ENCODE data around the gene TK2.

Gene TK2

DNA sequence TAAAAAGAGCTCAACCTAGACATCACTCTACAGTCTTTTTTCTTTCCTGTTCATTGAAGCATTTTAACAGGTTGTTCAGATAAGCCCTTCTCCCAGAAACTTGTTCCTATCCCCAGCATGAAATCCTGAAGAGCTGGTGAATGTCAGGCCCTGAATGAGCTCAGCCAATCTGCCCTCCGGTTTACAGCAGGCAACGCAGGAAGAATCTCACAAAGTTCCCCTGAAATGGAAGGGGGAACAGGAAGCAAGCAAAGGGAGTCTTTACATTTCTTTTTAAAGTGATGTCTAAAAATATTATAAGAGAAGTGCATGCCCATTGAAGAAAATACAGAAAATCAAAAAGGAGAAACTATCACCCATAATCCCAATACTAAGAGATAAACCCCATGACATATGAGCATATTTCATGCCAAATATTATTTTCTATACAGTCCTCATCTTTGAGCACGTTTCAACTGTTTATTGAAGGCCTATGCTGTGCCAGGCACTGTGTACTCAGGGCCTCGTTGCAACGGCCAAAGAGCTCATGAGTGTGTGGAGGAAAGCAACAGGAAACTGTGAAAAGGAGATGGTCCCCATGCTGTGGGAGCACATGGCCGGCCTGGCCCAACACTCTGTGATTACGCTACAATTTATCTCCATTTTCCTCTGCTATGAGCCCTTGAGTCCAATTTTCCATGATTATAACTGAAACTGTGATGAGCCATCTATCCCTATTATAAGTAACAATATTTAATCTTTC lies 5.7 kb downstream of the TK2 start:
- DNase-seq, result no peak

- DNase-seq, result no peak
These were observed 6.4 kb downstream of the TK2 start for GRCh38 chr16:66543541-66543940.

DNA sequence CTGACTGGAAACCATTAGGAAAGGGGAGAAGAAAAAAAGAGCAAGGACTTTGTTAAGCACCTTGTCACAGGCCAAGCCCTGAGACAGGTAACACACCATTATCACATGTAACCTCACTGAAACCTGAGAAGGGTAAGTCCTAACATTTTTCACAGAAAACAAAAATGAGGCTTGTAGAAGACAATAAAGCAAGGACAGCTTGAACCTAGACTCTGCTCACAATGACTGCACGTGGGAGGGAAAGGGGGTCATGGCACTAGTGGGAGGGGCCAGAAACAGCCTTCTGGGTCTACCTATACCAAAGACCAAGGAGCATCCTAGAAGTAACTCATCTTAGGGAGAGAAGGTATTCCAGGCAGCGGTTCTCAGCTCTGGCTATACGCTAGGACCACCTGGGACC lies 7.5 kb downstream of the TK2 start:
- no peak for DNase-seq

GRCh38 chr16:66541388-66542355 lies 8.2 kb downstream of the TK2 start:
- DNase-seq, result no peak

DNA sequence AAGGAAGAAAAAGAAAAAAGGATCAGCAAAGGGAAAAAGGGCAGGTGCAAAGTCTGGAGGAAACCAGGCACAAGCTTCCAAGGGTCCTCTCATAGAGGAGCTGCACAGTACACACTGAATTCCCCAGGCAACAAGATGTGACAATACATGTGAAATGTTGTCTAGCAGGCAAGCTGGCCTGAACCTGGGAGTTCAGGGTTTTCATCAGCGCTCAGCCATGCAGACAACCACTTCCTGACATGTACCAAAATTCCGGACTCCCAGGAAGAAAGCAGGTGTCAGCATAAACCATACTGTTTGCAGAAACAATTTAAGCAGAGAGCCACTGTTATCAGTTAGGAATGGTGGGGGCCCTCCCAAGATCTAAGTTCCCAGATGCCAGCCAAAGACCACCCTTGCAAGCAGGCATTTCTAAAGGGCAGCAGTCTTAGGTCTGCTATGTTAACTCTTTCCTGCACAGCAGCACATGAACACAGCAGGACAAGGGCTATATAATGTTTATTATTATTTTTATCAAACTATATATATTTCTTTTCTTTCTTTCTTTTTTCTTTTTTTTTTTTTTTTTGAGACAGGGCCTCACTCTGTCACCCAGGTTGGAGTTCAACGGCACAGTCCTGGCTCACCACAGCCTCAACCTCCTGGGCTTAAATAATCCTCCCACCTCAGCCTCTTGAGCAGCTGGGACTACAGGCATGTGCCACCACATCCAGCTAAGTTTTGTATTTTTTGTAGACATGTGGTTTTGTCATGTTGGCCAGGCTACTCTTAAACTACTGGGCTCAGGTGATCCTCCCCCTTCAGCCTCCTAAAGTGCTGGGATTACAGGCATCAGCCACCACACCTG lies 10.1 kb downstream of the TK2 start:
- no peak for DNase-seq

DNA sequence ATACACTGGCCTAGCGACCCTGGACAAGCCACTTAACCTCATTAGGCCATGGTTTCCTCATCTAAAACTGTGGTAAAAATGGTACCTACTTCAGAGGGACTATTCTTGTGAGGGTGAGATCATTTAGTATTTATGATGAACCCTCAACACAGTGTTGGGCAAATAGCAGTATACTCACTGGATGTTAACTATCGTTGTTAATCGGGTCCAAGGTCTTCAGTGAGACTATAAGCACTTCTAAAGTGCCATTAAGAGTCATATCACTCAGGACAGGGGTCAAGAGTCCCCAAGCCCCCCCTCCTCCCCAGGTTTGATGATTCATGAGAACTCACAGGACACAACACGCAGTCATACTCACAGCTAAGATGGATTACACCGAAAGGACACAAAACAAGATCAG lies 11.0 kb downstream of the TK2 start:
- DNase-seq, result no peak

GRCh38 chr16:66537236-66537635 lies 12.7 kb downstream of the TK2 start:
- DNase-seq, result no peak

DNA sequence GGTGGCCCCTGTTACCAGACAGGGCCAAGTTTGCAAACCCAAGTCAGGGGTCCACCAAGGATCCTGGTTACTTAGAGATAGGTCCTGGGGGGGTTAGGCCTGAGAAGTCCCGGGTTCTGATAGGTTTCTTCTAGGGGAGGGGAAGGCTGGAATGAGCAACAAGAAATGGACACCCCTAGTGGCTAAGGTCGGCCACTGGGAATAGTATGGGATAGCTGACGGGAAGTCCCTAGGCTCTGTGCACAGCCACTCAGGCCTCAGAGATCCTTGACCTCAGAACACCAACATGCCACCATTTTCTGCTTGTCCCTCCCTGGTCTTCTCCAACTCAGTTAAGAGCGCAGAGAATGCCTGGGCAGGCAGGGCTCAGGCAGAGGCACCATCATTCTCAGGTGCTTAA lies 13.4 kb downstream of the TK2 start:
- no peak for DNase-seq

DNA sequence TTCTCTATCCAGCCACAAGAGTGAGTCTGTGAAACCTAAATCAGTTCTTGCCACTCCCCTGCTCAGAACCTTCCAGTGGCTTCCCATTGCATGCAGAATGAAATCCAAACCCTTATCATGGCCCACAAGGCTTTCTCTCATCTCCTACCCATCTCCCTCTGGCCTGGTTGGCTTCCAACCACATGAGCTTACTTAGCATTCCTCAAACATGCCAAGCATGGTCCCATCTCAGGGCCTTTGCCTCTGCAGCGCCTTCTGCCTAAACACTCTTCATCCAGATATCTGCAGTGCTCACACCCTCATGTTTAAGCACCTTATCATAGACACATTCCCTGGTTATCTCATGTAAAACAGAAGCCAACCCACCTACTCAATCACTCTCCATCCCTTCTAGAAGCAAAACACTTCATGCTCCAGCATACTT lies 15.5 kb downstream of the TK2 start:
- DNase-seq, result no peak

- no peak for DNase-seq
These were observed 20.4 kb downstream of the TK2 start for GRCh38 chr16:66529475-66529874.

DNA sequence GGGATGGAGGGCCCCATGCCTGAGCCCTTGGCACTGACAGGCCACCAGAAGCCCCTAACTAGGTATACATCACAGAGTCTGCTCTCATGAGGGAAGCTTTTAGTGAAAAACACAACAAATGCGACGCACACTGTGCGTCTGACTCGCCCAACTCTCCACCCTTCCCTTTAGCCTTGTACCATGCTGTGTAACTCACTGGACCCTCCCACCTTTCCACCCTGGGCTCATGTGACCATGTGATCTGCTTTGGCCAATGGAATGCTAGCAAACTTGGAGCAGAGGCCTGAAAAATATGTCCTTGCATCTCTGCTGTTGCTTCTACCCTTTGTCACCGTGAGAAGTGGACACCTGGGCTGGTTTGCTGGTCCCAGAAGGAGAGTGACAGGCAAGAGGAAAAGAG lies 21.6 kb downstream of the TK2 start:
- no peak for DNase-seq

DNA sequence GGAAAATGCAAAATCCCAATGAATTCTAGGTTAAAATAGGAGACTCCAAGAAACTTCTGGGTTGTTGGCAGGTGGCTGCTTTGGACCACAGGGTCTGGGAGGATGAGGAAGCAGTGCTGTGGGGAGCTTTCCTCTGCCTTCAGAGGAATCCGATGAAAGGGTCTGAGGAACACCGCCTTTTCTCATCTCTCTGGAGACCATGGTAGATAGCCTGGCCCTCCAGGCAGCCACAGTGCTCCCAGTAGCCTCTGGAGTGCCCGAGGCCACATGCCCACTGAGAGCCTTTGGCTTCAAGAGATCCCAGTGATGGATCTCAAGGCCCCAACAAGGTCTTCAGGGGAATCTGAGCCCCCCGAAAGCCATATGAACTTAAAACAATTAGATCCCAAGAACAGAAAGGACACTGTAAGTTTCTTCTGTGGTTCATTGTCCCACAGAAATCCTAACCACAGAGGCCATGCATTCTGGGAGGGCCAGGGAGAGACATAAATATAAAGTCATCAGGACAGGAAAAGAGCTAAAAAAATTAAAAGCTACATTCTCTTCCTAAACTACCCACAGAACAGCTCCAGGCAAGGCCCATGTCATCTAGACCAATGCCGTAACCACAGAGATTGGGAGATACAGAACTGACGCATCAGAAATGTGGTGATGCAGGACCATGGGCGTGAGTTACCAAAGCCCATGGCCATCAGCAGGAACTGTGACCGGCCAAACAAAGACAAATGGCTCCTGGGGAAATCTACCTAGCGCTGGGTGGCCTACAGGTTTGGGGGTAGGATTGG lies 24.3 kb downstream of the TK2 start:
- no peak for DNase-seq

GRCh38 chr16:66524601-66525164 lies 25.2 kb downstream of the TK2 start:
- no peak for DNase-seq

GRCh38 chr16:66523861-66524354 lies 26.0 kb downstream of the TK2 start:
- no peak for DNase-seq

DNA sequence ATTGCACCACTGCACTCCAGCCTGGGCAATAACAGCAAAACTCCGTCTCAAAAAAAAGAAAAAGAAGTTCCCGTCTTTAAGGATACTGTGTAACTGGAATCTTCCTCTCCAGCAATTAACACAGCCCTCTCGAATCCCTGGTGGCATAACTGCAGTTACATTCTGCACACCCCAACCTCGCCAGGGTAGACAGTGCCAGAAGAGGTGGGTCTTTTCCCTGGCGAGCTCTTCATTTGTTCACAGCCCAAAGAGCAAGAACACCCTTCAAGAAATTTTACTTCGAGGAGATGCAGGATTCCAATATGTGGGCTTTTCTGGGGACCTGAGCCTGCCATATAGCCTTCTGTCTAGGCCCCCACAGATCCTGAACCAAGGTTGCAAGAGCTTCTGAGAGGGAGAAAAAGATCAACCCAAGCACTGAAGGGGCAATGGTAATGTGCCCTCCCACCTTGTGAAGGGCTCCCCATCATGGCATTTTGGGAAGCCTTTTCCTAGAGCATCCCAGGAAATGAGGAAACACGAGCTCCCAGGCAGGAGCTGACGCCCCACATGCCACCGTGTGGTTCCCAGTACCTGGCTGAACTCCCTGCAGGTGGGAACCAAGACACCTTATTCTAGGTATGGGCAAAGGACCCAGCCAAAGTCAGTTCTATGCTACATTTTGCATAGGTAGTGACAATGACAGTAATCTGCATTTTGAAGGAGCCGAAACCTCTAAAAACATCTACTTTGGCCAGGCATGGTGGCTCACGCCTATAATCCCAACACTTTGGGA lies 26.9 kb downstream of the TK2 start:
- DNase-seq, result no peak

DNA sequence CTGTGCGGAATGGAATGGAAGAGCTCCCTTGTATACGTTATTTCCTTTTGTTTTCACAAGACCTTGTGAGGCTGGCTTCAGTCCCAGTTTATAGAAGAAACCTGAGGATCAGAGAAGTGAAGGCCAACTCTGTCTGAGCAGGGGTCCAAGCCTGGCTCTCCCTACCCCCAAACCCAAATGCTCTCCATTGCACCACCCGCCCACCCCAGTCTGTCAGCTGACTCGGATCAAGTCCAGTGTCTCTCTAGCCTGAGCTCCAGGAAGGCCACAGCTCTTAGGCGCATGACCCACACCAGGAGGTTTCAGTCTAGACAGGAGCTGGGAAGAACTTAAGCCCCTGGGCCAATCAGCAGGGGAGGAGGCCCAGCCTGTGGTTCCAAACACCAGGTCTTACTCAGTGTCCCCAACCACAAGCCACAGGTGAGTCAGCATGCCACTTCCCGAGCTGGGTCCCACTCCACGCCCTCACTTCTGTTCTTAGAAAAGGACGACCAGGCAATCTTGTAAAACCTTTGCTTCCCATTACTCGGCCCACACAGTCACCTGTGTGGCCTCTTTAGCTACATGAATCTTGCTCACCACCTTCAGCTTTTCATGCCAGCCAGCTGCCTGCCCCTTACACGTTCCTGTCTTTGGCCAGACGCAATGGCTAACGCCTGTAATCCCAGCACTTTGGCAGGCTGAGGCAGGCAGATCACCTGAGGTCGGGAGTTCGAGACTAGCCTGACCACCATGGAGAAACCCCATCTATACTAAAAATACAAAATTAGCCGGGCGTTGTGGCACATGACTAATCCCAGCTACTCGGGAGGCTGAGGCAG lies 27.8 kb downstream of the TK2 start:
- DNase-seq, result peak; percentile 84

- DNase-seq, result no peak
These were observed 28.6 kb downstream of the TK2 start for GRCh38 chr16:66521252-66521713.

GRCh38 chr16:66520406-66521170 lies 29.3 kb downstream of the TK2 start:
- no peak for DNase-seq

Measured in stimulated activated CD4-positive, alpha-beta T cell treated with anti-CD3 and anti-CD28 coated beads, Interleukin-12 subunit alpha, Interleukin-12 subunit beta, amount 100 ng/mL, for 4 hours (primary cell).